A673 (cell line): Measurements from ENCODE around the gene PRIMA1. TPM values are rescaled to one million over a fixed set of nuclear protein-coding genes. Genes with fewer than 3 reads are reported as not detected.

ENCODE experiments used
- BruUV-seq: library from RNA; stranded (reverse); fragments of 400-500 nt; replicated peaks from 2 replicates; lab custom pipeline; 2021; lab: Mats Ljungman, UMichigan
- CTCF ChIA-PET: fragments of 300-600 bp; sonication (Branson Sonifier 250); formaldehyde crosslinking; loops from one replicate; lab custom pipeline; 2022; ENCODE audit warnings: antibody characterized with exemption; lab: Charles Lee
- POLR2A ChIA-PET: fragments of 300-600 bp; sonication (Branson Sonifier 250); formaldehyde crosslinking; loops from one replicate; lab custom pipeline; 2022; ENCODE audit warnings: antibody characterized with exemption; ENCODE audit not compliant: low non-redundant PET; lab: Charles Lee
- DNase-seq: peaks from one replicate; pipeline ENCODE4 v3.0.0-alpha.2; 2015; ENCODE audit warnings: low spot score
- H3K27ac ChIP-seq: fragments of 200-600 bp; sonication (generic); 2 replicates; pipeline ENCODE4 v1.5.1; 2016; ENCODE audit warnings: mixed run types, low read depth, mild to moderate bottlenecking, mixed read lengths, antibody characterized with exemption, low read length; ENCODE audit not compliant: poor library complexity, severe bottlenecking
- H3K27me3 ChIP-seq: fragments of 200-600 bp; sonication (generic); replicated peaks from 2 replicates; pipeline ENCODE4 v1.6.1; 2017; ENCODE audit warnings: mixed run types, low read depth, mild to moderate bottlenecking, mixed read lengths, antibody characterized with exemption, low read length; ENCODE audit not compliant: insufficient read depth, poor library complexity
- H3K36me3 ChIP-seq: fragments of 200-600 bp; sonication (generic); 2 replicates; pipeline ENCODE4 v1.6.1; 2016; ENCODE audit warnings: mixed run types, mild to moderate bottlenecking, mixed read lengths, antibody characterized with exemption, low read length; ENCODE audit not compliant: insufficient read depth, poor library complexity, severe bottlenecking
- H3K4me1 ChIP-seq: fragments of 200-600 bp; sonication (generic); 2 replicates; pipeline ENCODE4 v1.6.1; 2017; ENCODE audit warnings: mixed run types, mild to moderate bottlenecking, mixed read lengths, antibody characterized with exemption, low read length; ENCODE audit not compliant: insufficient read depth, poor library complexity, severe bottlenecking
- H3K4me3 ChIP-seq: fragments of 200-600 bp; sonication (generic); 2 replicates; pipeline ENCODE4 v1.5.1; 2016; ENCODE audit warnings: low read depth, mixed run types, mild to moderate bottlenecking, mixed read lengths, low read length; ENCODE audit not compliant: poor library complexity, severe bottlenecking
- H3K9me3 ChIP-seq: fragments of 200-600 bp; sonication (generic); 2 replicates; pipeline ENCODE4 v1.6.1; 2016; ENCODE audit warnings: mixed run types, low read depth, mild to moderate bottlenecking, mixed read lengths, antibody characterized with exemption, low read length; ENCODE audit not compliant: poor library complexity, severe bottlenecking
- CTCF ChIP-seq: fragments of 300-800, 200-600 bp; sonication (generic); conservative IDR thresholded peaks from 2 replicates; pipeline ENCODE4 v1.5.1; 2017; ENCODE audit warnings: low read depth, mild to moderate bottlenecking, antibody characterized with exemption, low read length, moderate library complexity, mixed read lengths
- EZH2 ChIP-seq: fragments of 200-600 bp; sonication (generic); IDR thresholded peaks from 2 replicates; pipeline ENCODE4 v1.6.1; 2017; ENCODE audit warnings: borderline replicate concordance, low read depth, mild to moderate bottlenecking, mixed read lengths, antibody characterized with exemption, low read length; ENCODE audit not compliant: poor library complexity, severe bottlenecking
- intact Hi-C: fragments of 100-400 bp; cut with micrococcal nuclease; formaldehyde crosslinking; loops from one replicate; pipeline ENCODE4 v1.10.0; 2022; ENCODE audit not compliant: unreplicated experiment
- total RNA-seq: library from RNA; stranded (reverse); gene quantifications from 2 replicates; pipeline ENCODE4 v1.2.3, GENCODE V29; 2021

The PRIMA1 gene
- total RNA-seq, 1 experiment from 2014 or later: 0.09 TPM

GRCh38 chr14:93775158-93775557 is 13.1 kb downstream of the PRIMA1 start:
- BruUV-seq: no TSS peak

GRCh38 chr14:93772263-93772662 is 16.0 kb downstream of the PRIMA1 start:
- ChIA-PET CTCF (no interaction called here), POLR2A (no interaction called here)
- Histone ChIP-seq H3K9me3 (no peaks in the 10 kb centered on the region), H3K4me3 (no peak overlapping the region), H3K4me1 (no peaks in the 10 kb centered on the region), H3K27me3 (no peaks in the 10 kb centered on the region), H3K36me3 (no peaks in the 10 kb centered on the region), H3K27ac (no peak overlapping the region)
- BruUV-seq: no TSS peak
- no peak for TF ChIP-seq EZH2
- TF ChIP-seq CTCF: no peak
- intact Hi-C loops: no loop called here
- DNase-seq: no peak

More at GRCh38 chr14:93775158-93775557, 13.1 kb downstream of the PRIMA1 start:
- H3K27me3 ChIP-seq: no peaks in the 10 kb centered on the region
- H3K4me1 ChIP-seq: no peaks in the 10 kb centered on the region
- H3K36me3 ChIP-seq: no peaks in the 10 kb centered on the region
- CTCF ChIA-PET: no interaction called here
- POLR2A ChIA-PET: no interaction called here
- H3K4me3 ChIP-seq: no peak overlapping the region
- TF ChIP-seq CTCF (no peak), EZH2 (no peak)
- no peak for DNase-seq
- H3K27ac ChIP-seq: no peak overlapping the region
- intact Hi-C loops: no loop called here
- no peaks in the 10 kb centered on the region for H3K9me3 ChIP-seq

GRCh38 chr14:93765970-93766369 is 22.3 kb downstream of the PRIMA1 start:
- intact Hi-C loops: no loop called here
- no peaks in the 10 kb centered on the region for H3K9me3 ChIP-seq
- CTCF ChIA-PET: no interaction called here
- no peaks in the 10 kb centered on the region for H3K27me3 ChIP-seq
- TF ChIP-seq EZH2: no peak
- no peak for TF ChIP-seq CTCF
- POLR2A ChIA-PET: no interaction called here
- H3K36me3 ChIP-seq: no peaks in the 10 kb centered on the region
- no peaks in the 10 kb centered on the region for H3K4me1 ChIP-seq
- no peak for DNase-seq
- H3K27ac ChIP-seq: no peak overlapping the region
- H3K4me3 ChIP-seq: no peak overlapping the region
- no TSS peak for BruUV-seq
